ENCODE results near the gene DUSP1. TPM values are rescaled to one million over a fixed set of nuclear protein-coding genes. Genes with fewer than 3 reads are reported as not detected.
A peak's percentile ranks its signal among the peaks of the same experiment; 100 is the strongest.

DUSP1 gene
- total RNA-seq, 1 donor from 2014 or later = 382 TPM

GRCh38 chr5:172760136-172760535 is 10.9 kb downstream of the DUSP1 start:
- TF ChIP-seq CTCF (IDR thresholded peaks at IDR 0.05) = no peak
- intact Hi-C loops (cut with DNase I) = no loop called here
- peaks cover 9% of the 10 kb centered on the region for H3K4me1 ChIP-seq

GRCh38 chr5:172758834-172759149 is 12.2 kb downstream of the DUSP1 start:
- DNase-seq (no peak), ATAC-seq (no peak)
- H3K4me1 ChIP-seq = no peaks in the 10 kb centered on the region
- H3K9me3 ChIP-seq = no peaks in the 10 kb centered on the region
- no peaks in the 10 kb centered on the region for H3K27me3 ChIP-seq
- H3K4me3 ChIP-seq = no peak overlapping the region
- intact Hi-C loops (cut with DNase I) = no loop called here
- no peaks in the 10 kb centered on the region for H3K36me3 ChIP-seq
- no peak for TF ChIP-seq CTCF (IDR thresholded peaks at IDR 0.05)
- no peak overlapping the region for H3K27ac ChIP-seq

More at GRCh38 chr5:172760136-172760535, 10.9 kb downstream of the DUSP1 start:
- Histone ChIP-seq H3K27me3 (no peaks in the 10 kb centered on the region), H3K36me3 (no peaks in the 10 kb centered on the region), H3K27ac (no peak overlapping the region), H3K9me3 (no peaks in the 10 kb centered on the region), H3K4me3 (no peak overlapping the region)
- DNase-seq (no peak), ATAC-seq (no peak)

GRCh38 chr5:172758077-172758833 is 12.7 kb downstream of the DUSP1 start:
- Histone ChIP-seq H3K4me3 (no peak overlapping the region), H3K4me1 (no peaks in the 10 kb centered on the region), H3K36me3 (no peaks in the 10 kb centered on the region), H3K27ac (no peak overlapping the region), H3K9me3 (no peaks in the 10 kb centered on the region), H3K27me3 (no peaks in the 10 kb centered on the region)
- intact Hi-C loops (cut with DNase I) = no loop called here
- DNase-seq (peak; percentile 25), ATAC-seq (peak; percentile 69)
- no peak for TF ChIP-seq CTCF (IDR thresholded peaks at IDR 0.05)

GRCh38 chr5:172757394-172758010 is 13.5 kb downstream of the DUSP1 start:
- Histone ChIP-seq H3K27me3 (no peaks in the 10 kb centered on the region), H3K4me3 (no peak overlapping the region), H3K9me3 (no peaks in the 10 kb centered on the region), H3K4me1 (no peaks in the 10 kb centered on the region), H3K36me3 (no peaks in the 10 kb centered on the region), H3K27ac (no peak overlapping the region)
- DNase-seq = peak; percentile 40
- no peak for ATAC-seq
- intact Hi-C loops (cut with DNase I) = no loop called here
- TF ChIP-seq CTCF (IDR thresholded peaks at IDR 0.05) = no peak

GRCh38 chr5:172756764-172757393 is 14.1 kb downstream of the DUSP1 start:
- ATAC-seq (no peak), DNase-seq (peak; percentile 3)
- no peaks in the 10 kb centered on the region for H3K27me3 ChIP-seq
- H3K4me1 ChIP-seq = no peaks in the 10 kb centered on the region
- TF ChIP-seq CTCF (IDR thresholded peaks at IDR 0.05) = no peak
- H3K9me3 ChIP-seq = no peaks in the 10 kb centered on the region
- H3K4me3 ChIP-seq = no peak overlapping the region
- no peak overlapping the region for H3K27ac ChIP-seq
- intact Hi-C loops (cut with DNase I) = no loop called here
- H3K36me3 ChIP-seq = no peaks in the 10 kb centered on the region
